ENCODE data around the gene RNF212.
A peak's percentile ranks its signal among the peaks of the same experiment; 100 is the strongest.

The RNF212 gene

GRCh38 chr4:1113311-1114009, at the start of gene RNF212:
Gene RNF212 (minus strand): TSS chr4:1113564. CDS start chr4:1113464, 100 bp downstream.
- no peaks in the 10 kb centered on the region for H3K36me3 Mint-ChIP-seq (ENCODE audit: low read depth)
- H3K27ac Mint-ChIP-seq: no peak within 1 kb of the TSS
- H3K4me1 Mint-ChIP-seq (ENCODE audit: low read depth): no peaks in the 10 kb centered on the region
- H3K27me3 Mint-ChIP-seq (ENCODE audit: low read depth): peaks cover 41% of the 10 kb centered on the region
- peak within 1 kb of the TSS; percentile 35 for H3K4me3 Mint-ChIP-seq
- H3K9me3 Mint-ChIP-seq: no peaks in the 10 kb centered on the region

GRCh38 chr4:1160351-1160750, 47.0 kb upstream of the RNF212 start:
- Mint-ChIP-seq H3K36me3 (ENCODE audit: low read depth) (peaks cover 1% of the 10 kb centered on the region), H3K4me3 (no peak overlapping the region), H3K27ac (no peak overlapping the region), H3K9me3 (peaks cover 6% of the 10 kb centered on the region), H3K4me1 (ENCODE audit: low read depth) (peaks cover 5% of the 10 kb centered on the region), H3K27me3 (ENCODE audit: low read depth) (peaks cover 39% of the 10 kb centered on the region)

- peaks cover 6% of the 10 kb centered on the region for H3K9me3 Mint-ChIP-seq
- no peak overlapping the region for H3K27ac Mint-ChIP-seq
- H3K27me3 Mint-ChIP-seq (ENCODE audit: low read depth): peaks cover 53% of the 10 kb centered on the region
- no peak overlapping the region for H3K4me3 Mint-ChIP-seq
- no peaks in the 10 kb centered on the region for H3K4me1 Mint-ChIP-seq (ENCODE audit: low read depth)
- peaks cover 1% of the 10 kb centered on the region for H3K36me3 Mint-ChIP-seq (ENCODE audit: low read depth)
Observed at GRCh38 chr4:1156069-1156468, 42.7 kb upstream of the RNF212 start.

DNA sequence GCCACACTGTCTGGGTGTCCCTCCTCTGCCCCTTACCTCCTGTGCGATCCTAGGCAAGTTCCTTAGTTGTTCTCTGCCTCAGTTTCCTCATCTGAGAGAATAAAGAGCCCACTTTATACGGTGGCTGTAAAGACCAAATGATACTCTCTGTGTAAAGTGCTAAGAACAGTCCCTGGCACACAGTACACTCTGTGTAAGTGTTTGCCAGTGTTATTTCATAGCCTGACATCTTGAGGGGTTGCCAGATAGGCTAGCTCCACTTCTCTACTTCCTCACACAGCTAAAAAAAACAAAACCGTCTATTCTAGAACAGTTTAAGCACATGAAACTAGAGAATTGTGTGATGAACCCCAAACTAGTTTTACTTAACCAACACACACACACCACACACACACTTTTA, 42.0 kb upstream of the RNF212 start:
- no peak overlapping the region for H3K27ac Mint-ChIP-seq
- H3K4me3 Mint-ChIP-seq: no peak overlapping the region
- H3K27me3 Mint-ChIP-seq (ENCODE audit: low read depth): peaks cover 46% of the 10 kb centered on the region
- H3K4me1 Mint-ChIP-seq (ENCODE audit: low read depth): no peaks in the 10 kb centered on the region
- H3K36me3 Mint-ChIP-seq (ENCODE audit: low read depth): peaks cover 1% of the 10 kb centered on the region
- H3K9me3 Mint-ChIP-seq: peaks cover 6% of the 10 kb centered on the region

- Mint-ChIP-seq H3K4me3 (no peak overlapping the region), H3K4me1 (ENCODE audit: low read depth) (no peaks in the 10 kb centered on the region), H3K27me3 (ENCODE audit: low read depth) (peaks cover 43% of the 10 kb centered on the region), H3K36me3 (ENCODE audit: low read depth) (peaks cover 1% of the 10 kb centered on the region), H3K27ac (no peak overlapping the region), H3K9me3 (peaks cover 6% of the 10 kb centered on the region)
Observed at GRCh38 chr4:1154523-1155182, 41.3 kb upstream of the RNF212 start.

DNA sequence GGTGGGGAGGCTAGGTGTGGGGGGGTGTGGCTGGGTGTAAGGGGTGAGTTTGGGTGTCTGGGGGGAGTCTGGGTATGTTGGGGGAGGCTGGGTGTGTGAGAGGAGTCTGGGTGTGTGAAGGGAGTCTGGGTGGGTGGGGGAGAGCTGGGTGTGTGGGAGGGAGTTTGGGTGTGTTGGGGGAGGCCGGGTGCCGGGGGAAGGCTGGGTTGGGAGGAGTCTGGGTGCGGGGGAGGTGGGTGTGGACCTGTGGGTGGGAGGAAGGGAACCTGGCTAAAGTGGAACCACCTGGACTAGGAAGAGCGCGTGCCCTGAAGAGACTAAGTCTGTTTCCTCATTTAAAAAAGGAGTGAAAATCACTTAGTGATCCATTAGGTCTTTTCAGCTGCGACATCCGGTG, 40.8 kb upstream of the RNF212 start:
- Mint-ChIP-seq H3K9me3 (peaks cover 6% of the 10 kb centered on the region), H3K36me3 (ENCODE audit: low read depth) (peaks cover 1% of the 10 kb centered on the region), H3K27ac (no peak overlapping the region), H3K27me3 (ENCODE audit: low read depth) (peaks cover 43% of the 10 kb centered on the region), H3K4me3 (no peak overlapping the region), H3K4me1 (ENCODE audit: low read depth) (no peaks in the 10 kb centered on the region)

GRCh38 chr4:1153567-1154090, 40.3 kb upstream of the RNF212 start:
- Mint-ChIP-seq H3K27ac (no peak overlapping the region), H3K36me3 (ENCODE audit: low read depth) (peaks cover under 1% of the 10 kb centered on the region), H3K9me3 (peaks cover 6% of the 10 kb centered on the region), H3K4me3 (no peak overlapping the region), H3K4me1 (ENCODE audit: low read depth) (no peaks in the 10 kb centered on the region), H3K27me3 (ENCODE audit: low read depth) (peaks cover 41% of the 10 kb centered on the region)

- Mint-ChIP-seq H3K27me3 (ENCODE audit: low read depth) (peaks cover 28% of the 10 kb centered on the region), H3K9me3 (no peaks in the 10 kb centered on the region), H3K4me3 (no peak overlapping the region), H3K4me1 (ENCODE audit: low read depth) (no peaks in the 10 kb centered on the region), H3K27ac (no peak overlapping the region), H3K36me3 (ENCODE audit: low read depth) (no peaks in the 10 kb centered on the region)
Observed at GRCh38 chr4:1152290-1152689, 38.9 kb upstream of the RNF212 start.

GRCh38 chr4:1151541-1151940, 38.2 kb upstream of the RNF212 start:
- H3K9me3 Mint-ChIP-seq: no peaks in the 10 kb centered on the region
- H3K4me1 Mint-ChIP-seq (ENCODE audit: low read depth): no peaks in the 10 kb centered on the region
- H3K4me3 Mint-ChIP-seq: no peak overlapping the region
- H3K27ac Mint-ChIP-seq: no peak overlapping the region
- H3K27me3 Mint-ChIP-seq (ENCODE audit: low read depth): peaks cover 26% of the 10 kb centered on the region
- no peaks in the 10 kb centered on the region for H3K36me3 Mint-ChIP-seq (ENCODE audit: low read depth)

DNA sequence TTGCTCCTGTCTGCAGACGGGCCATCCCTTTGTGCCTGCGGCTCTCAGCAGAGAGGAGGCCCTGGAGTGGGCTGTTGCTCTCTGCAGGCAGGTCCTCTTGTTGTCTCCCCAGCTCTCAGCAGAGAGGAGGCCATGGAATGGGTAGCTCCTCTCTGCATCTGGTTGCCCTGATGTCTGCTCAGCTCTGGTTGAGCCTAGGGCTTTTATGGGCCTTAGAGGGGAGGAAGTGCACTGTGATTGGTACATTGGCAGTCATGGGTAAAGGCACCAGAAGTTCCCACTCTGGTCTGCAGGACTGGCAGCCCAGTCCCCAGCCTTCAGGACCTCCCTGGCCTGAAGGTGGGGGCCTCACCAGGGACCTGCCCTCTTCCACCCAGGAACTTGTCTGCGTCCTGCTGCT, 37.5 kb upstream of the RNF212 start:
- peaks cover 26% of the 10 kb centered on the region for H3K27me3 Mint-ChIP-seq (ENCODE audit: low read depth)

GRCh38 chr4:1139860-1140259, 26.5 kb upstream of the RNF212 start:
- no peak overlapping the region for H3K27ac Mint-ChIP-seq
- H3K36me3 Mint-ChIP-seq (ENCODE audit: low read depth): peaks cover 2% of the 10 kb centered on the region
- peaks cover 12% of the 10 kb centered on the region for H3K4me1 Mint-ChIP-seq (ENCODE audit: low read depth)
- H3K9me3 Mint-ChIP-seq: no peaks in the 10 kb centered on the region
- peaks cover 35% of the 10 kb centered on the region for H3K27me3 Mint-ChIP-seq (ENCODE audit: low read depth)
- H3K4me3 Mint-ChIP-seq: no peak overlapping the region

More for the DNA sequence above, 37.5 kb upstream of the RNF212 start:
- H3K4me1 Mint-ChIP-seq (ENCODE audit: low read depth): no peaks in the 10 kb centered on the region
- no peak overlapping the region for H3K4me3 Mint-ChIP-seq
- no peak overlapping the region for H3K27ac Mint-ChIP-seq
- H3K9me3 Mint-ChIP-seq: no peaks in the 10 kb centered on the region
- no peaks in the 10 kb centered on the region for H3K36me3 Mint-ChIP-seq (ENCODE audit: low read depth)

- Mint-ChIP-seq H3K27ac (peak overlapping the region; percentile 54), H3K4me1 (ENCODE audit: low read depth) (peaks cover 12% of the 10 kb centered on the region), H3K36me3 (ENCODE audit: low read depth) (peaks cover 2% of the 10 kb centered on the region), H3K9me3 (no peaks in the 10 kb centered on the region), H3K4me3 (peak overlapping the region; percentile 43), H3K27me3 (ENCODE audit: low read depth) (peaks cover 28% of the 10 kb centered on the region)
Observed at GRCh38 chr4:1137850-1138249, 24.5 kb upstream of the RNF212 start.

GRCh38 chr4:1137063-1137776, 23.9 kb upstream of the RNF212 start:
- Mint-ChIP-seq H3K36me3 (ENCODE audit: low read depth) (peaks cover 2% of the 10 kb centered on the region), H3K27ac (peak overlapping the region; percentile 52)

DNA sequence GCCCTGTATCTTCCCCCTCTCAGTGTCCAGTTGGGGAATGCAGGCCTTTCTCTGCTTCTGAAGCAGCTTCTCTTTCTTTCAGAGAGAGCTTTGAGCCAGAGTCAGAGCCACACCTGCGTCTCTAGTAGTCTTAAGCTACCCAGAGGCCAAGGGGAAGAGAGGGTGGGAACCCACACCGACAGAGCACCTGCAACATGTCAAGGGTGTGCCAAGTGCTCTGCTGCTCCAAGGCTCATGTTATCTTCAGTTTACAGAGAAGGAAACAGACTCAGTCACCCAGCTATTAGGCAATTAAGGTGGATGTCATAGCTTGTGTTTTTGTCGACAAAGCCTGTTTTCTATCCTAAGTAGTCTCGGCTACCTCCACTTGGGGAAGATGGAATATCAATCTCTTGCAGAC, 22.7 kb upstream of the RNF212 start:
- peaks cover 2% of the 10 kb centered on the region for H3K36me3 Mint-ChIP-seq (ENCODE audit: low read depth)
- H3K27me3 Mint-ChIP-seq (ENCODE audit: low read depth): peaks cover 15% of the 10 kb centered on the region
- no peaks in the 10 kb centered on the region for H3K9me3 Mint-ChIP-seq
- peak overlapping the region; percentile 13 for H3K27ac Mint-ChIP-seq
- peaks cover 12% of the 10 kb centered on the region for H3K4me1 Mint-ChIP-seq (ENCODE audit: low read depth)
- H3K4me3 Mint-ChIP-seq: peak overlapping the region; percentile 36

More at GRCh38 chr4:1137063-1137776, 23.9 kb upstream of the RNF212 start:
- no peaks in the 10 kb centered on the region for H3K9me3 Mint-ChIP-seq
- peaks cover 24% of the 10 kb centered on the region for H3K27me3 Mint-ChIP-seq (ENCODE audit: low read depth)
- peaks cover 12% of the 10 kb centered on the region for H3K4me1 Mint-ChIP-seq (ENCODE audit: low read depth)
- H3K4me3 Mint-ChIP-seq: peak overlapping the region; percentile 71
